ENCODE results near the gene LRRC53. TPM values are rescaled to one million over a fixed set of nuclear protein-coding genes. Genes with fewer than 3 reads are reported as not detected.

LRRC53 gene
- not detected for polyA plus RNA-seq (2013, experiment 1 of 4)
- not detected for polyA plus RNA-seq (2013, experiment 2 of 4)
- not detected for polyA plus RNA-seq (2013, experiment 3 of 4)
- polyA plus RNA-seq (2013, experiment 4 of 4) = not detected

- 56 to 67% methylated on average over 2 of the region's 2 CpGs for WGBS, 2 experiments
- no peaks in the 10 kb centered on the region for H3K9me3 ChIP-seq (ENCODE audit: control insufficient read depth, low read length)
- H3K27me3 ChIP-seq (ENCODE audit: control insufficient read depth, insufficient read depth, low read length, poor library complexity, severe bottlenecking) = no peaks in the 10 kb centered on the region
- no peak within 1 kb of the TSS for H3K4me3 ChIP-seq (ENCODE audit: insufficient read depth, low read depth, low read length)
- no peaks in the 10 kb centered on the region for H3K36me3 ChIP-seq (ENCODE audit: control insufficient read depth, insufficient read depth, low read length)
- peaks cover 8% of the 10 kb centered on the region for H3K4me1 ChIP-seq (ENCODE audit: control insufficient read depth, insufficient read depth, low read length)
- no peak within 1 kb of the TSS for H3K27ac ChIP-seq (ENCODE audit: insufficient read depth, low read depth, low read length, poor library complexity, severe bottlenecking)
Observed at GRCh38 chr1:74512170-74512915, at the start of gene LRRC53. Gene LRRC53 (minus strand): TSS chr1:74512611. CDS start chr1:74483349, 29,262 bp downstream.

- WGBS, 2 experiments = 93% methylated on average over 2 of the region's 2 CpGs
- Histone ChIP-seq H3K4me3 (ENCODE audit: insufficient read depth, low read depth, low read length) (no peak overlapping the region), H3K27ac (ENCODE audit: insufficient read depth, low read depth, low read length, poor library complexity, severe bottlenecking) (no peak overlapping the region), H3K9me3 (ENCODE audit: control insufficient read depth, low read length) (no peaks in the 10 kb centered on the region), H3K27me3 (ENCODE audit: control insufficient read depth, insufficient read depth, low read length, poor library complexity, severe bottlenecking) (no peaks in the 10 kb centered on the region), H3K4me1 (ENCODE audit: control insufficient read depth, insufficient read depth, low read length) (no peaks in the 10 kb centered on the region), H3K36me3 (ENCODE audit: control insufficient read depth, insufficient read depth, low read length) (no peaks in the 10 kb centered on the region)
Observed at GRCh38 chr1:74549932-74550331, 37.5 kb upstream of the LRRC53 start.

GRCh38 chr1:74548961-74549750 lies 36.7 kb upstream of the LRRC53 start:
- 75 to 92% methylated on average over 2 to 3 of the region's 4 CpGs for WGBS, 2 experiments
- Histone ChIP-seq H3K27me3 (ENCODE audit: control insufficient read depth, insufficient read depth, low read length, poor library complexity, severe bottlenecking) (no peaks in the 10 kb centered on the region), H3K36me3 (ENCODE audit: control insufficient read depth, insufficient read depth, low read length) (no peaks in the 10 kb centered on the region), H3K4me3 (ENCODE audit: insufficient read depth, low read depth, low read length) (no peak overlapping the region), H3K9me3 (ENCODE audit: control insufficient read depth, low read length) (no peaks in the 10 kb centered on the region), H3K4me1 (ENCODE audit: control insufficient read depth, insufficient read depth, low read length) (no peaks in the 10 kb centered on the region), H3K27ac (ENCODE audit: insufficient read depth, low read depth, low read length, poor library complexity, severe bottlenecking) (no peak overlapping the region)

- H3K27me3 ChIP-seq (ENCODE audit: control insufficient read depth, insufficient read depth, low read length, poor library complexity, severe bottlenecking) = no peaks in the 10 kb centered on the region
- no peak overlapping the region for H3K27ac ChIP-seq (ENCODE audit: insufficient read depth, low read depth, low read length, poor library complexity, severe bottlenecking)
- WGBS, 2 experiments = 89 to 93% methylated on average over 2 of the region's 2 CpGs
- H3K36me3 ChIP-seq (ENCODE audit: control insufficient read depth, insufficient read depth, low read length) = no peaks in the 10 kb centered on the region
- H3K4me1 ChIP-seq (ENCODE audit: control insufficient read depth, insufficient read depth, low read length) = peaks cover 3% of the 10 kb centered on the region
- H3K4me3 ChIP-seq (ENCODE audit: insufficient read depth, low read depth, low read length) = no peak overlapping the region
- H3K9me3 ChIP-seq (ENCODE audit: control insufficient read depth, low read length) = no peaks in the 10 kb centered on the region
Observed at GRCh38 chr1:74545821-74546220, 33.4 kb upstream of the LRRC53 start.

GRCh38 chr1:74534241-74534640 lies 21.8 kb upstream of the LRRC53 start:
- H3K4me1 ChIP-seq (ENCODE audit: control insufficient read depth, insufficient read depth, low read length) = no peaks in the 10 kb centered on the region
- no peak overlapping the region for H3K4me3 ChIP-seq (ENCODE audit: insufficient read depth, low read depth, low read length)
- H3K27me3 ChIP-seq (ENCODE audit: control insufficient read depth, insufficient read depth, low read length, poor library complexity, severe bottlenecking) = no peaks in the 10 kb centered on the region
- H3K27ac ChIP-seq (ENCODE audit: insufficient read depth, low read depth, low read length, poor library complexity, severe bottlenecking) = no peak overlapping the region
- no peaks in the 10 kb centered on the region for H3K36me3 ChIP-seq (ENCODE audit: control insufficient read depth, insufficient read depth, low read length)
- 91 to 100% methylated on average over 1 to 3 of the region's 3 CpGs for WGBS, 2 experiments
- no peaks in the 10 kb centered on the region for H3K9me3 ChIP-seq (ENCODE audit: control insufficient read depth, low read length)

GRCh38 chr1:74531796-74532195 lies 19.4 kb upstream of the LRRC53 start:
- 95 to 100% methylated on average over 1 of the region's 1 CpG for WGBS, 2 experiments
- no peaks in the 10 kb centered on the region for H3K36me3 ChIP-seq (ENCODE audit: control insufficient read depth, insufficient read depth, low read length)
- H3K9me3 ChIP-seq (ENCODE audit: control insufficient read depth, low read length) = no peaks in the 10 kb centered on the region
- no peak overlapping the region for H3K4me3 ChIP-seq (ENCODE audit: insufficient read depth, low read depth, low read length)
- H3K4me1 ChIP-seq (ENCODE audit: control insufficient read depth, insufficient read depth, low read length) = no peaks in the 10 kb centered on the region
- H3K27me3 ChIP-seq (ENCODE audit: control insufficient read depth, insufficient read depth, low read length, poor library complexity, severe bottlenecking) = no peaks in the 10 kb centered on the region
- H3K27ac ChIP-seq (ENCODE audit: insufficient read depth, low read depth, low read length, poor library complexity, severe bottlenecking) = no peak overlapping the region

- no peaks in the 10 kb centered on the region for H3K27me3 ChIP-seq (ENCODE audit: control insufficient read depth, insufficient read depth, low read length, poor library complexity, severe bottlenecking)
- no peaks in the 10 kb centered on the region for H3K9me3 ChIP-seq (ENCODE audit: control insufficient read depth, low read length)
- H3K4me3 ChIP-seq (ENCODE audit: insufficient read depth, low read depth, low read length) = no peak overlapping the region
- H3K27ac ChIP-seq (ENCODE audit: insufficient read depth, low read depth, low read length, poor library complexity, severe bottlenecking) = no peak overlapping the region
- no peaks in the 10 kb centered on the region for H3K36me3 ChIP-seq (ENCODE audit: control insufficient read depth, insufficient read depth, low read length)
- H3K4me1 ChIP-seq (ENCODE audit: control insufficient read depth, insufficient read depth, low read length) = no peaks in the 10 kb centered on the region
Observed at GRCh38 chr1:74530892-74531291, 18.5 kb upstream of the LRRC53 start.

- Histone ChIP-seq H3K27ac (ENCODE audit: insufficient read depth, low read depth, low read length, poor library complexity, severe bottlenecking) (no peak overlapping the region), H3K4me1 (ENCODE audit: control insufficient read depth, insufficient read depth, low read length) (no peaks in the 10 kb centered on the region), H3K9me3 (ENCODE audit: control insufficient read depth, low read length) (no peaks in the 10 kb centered on the region), H3K4me3 (ENCODE audit: insufficient read depth, low read depth, low read length) (no peak overlapping the region), H3K27me3 (ENCODE audit: control insufficient read depth, insufficient read depth, low read length, poor library complexity, severe bottlenecking) (no peaks in the 10 kb centered on the region), H3K36me3 (ENCODE audit: control insufficient read depth, insufficient read depth, low read length) (no peaks in the 10 kb centered on the region)
- WGBS, 2 experiments = 92 to 93% methylated on average over 4 of the region's 4 CpGs
Observed at GRCh38 chr1:74528123-74528522, 15.7 kb upstream of the LRRC53 start.

GRCh38 chr1:74526708-74527107 lies 14.3 kb upstream of the LRRC53 start:
- Histone ChIP-seq H3K4me3 (ENCODE audit: insufficient read depth, low read depth, low read length) (no peak overlapping the region), H3K27me3 (ENCODE audit: control insufficient read depth, insufficient read depth, low read length, poor library complexity, severe bottlenecking) (no peaks in the 10 kb centered on the region), H3K36me3 (ENCODE audit: control insufficient read depth, insufficient read depth, low read length) (no peaks in the 10 kb centered on the region), H3K27ac (ENCODE audit: insufficient read depth, low read depth, low read length, poor library complexity, severe bottlenecking) (no peak overlapping the region), H3K9me3 (ENCODE audit: control insufficient read depth, low read length) (no peaks in the 10 kb centered on the region), H3K4me1 (ENCODE audit: control insufficient read depth, insufficient read depth, low read length) (peaks cover 9% of the 10 kb centered on the region)
- 93 to 96% methylated on average over 2 of the region's 2 CpGs for WGBS, 2 experiments

GRCh38 chr1:74523873-74524480 lies 11.6 kb upstream of the LRRC53 start:
- no peaks in the 10 kb centered on the region for H3K27me3 ChIP-seq (ENCODE audit: control insufficient read depth, insufficient read depth, low read length, poor library complexity, severe bottlenecking)
- peaks cover 9% of the 10 kb centered on the region for H3K4me1 ChIP-seq (ENCODE audit: control insufficient read depth, insufficient read depth, low read length)
- no peaks in the 10 kb centered on the region for H3K9me3 ChIP-seq (ENCODE audit: control insufficient read depth, low read length)
- WGBS, 2 experiments = 77 to 85% methylated on average over 2 of the region's 2 CpGs
- H3K27ac ChIP-seq (ENCODE audit: insufficient read depth, low read depth, low read length, poor library complexity, severe bottlenecking) = no peak overlapping the region
- no peak overlapping the region for H3K4me3 ChIP-seq (ENCODE audit: insufficient read depth, low read depth, low read length)
- H3K36me3 ChIP-seq (ENCODE audit: control insufficient read depth, insufficient read depth, low read length) = no peaks in the 10 kb centered on the region
